Kidney epithelial cell (primary cell): ENCODE data around the gene PRR22. TPM values are rescaled to one million over a fixed set of nuclear protein-coding genes. Genes with fewer than 3 reads are reported as not detected.

Experiments used
- DNase-seq: peaks from one replicate; pipeline ENCODE4 v3.0.0-alpha.2; 2010; ENCODE audit warnings: low read depth
- H3K27me3 ChIP-seq: 2 replicates; pipeline ENCODE4 v1.6.0; 2011; ENCODE audit warnings: low read length; ENCODE audit not compliant: control insufficient read depth, insufficient read depth
- H3K36me3 ChIP-seq: 2 replicates; pipeline ENCODE4 v1.5.1; 2011; ENCODE audit warnings: low read length; ENCODE audit not compliant: control insufficient read depth, insufficient read depth
- H3K4me3 ChIP-seq: 2 replicates; pipeline ENCODE4 v1.5.1; 2011; ENCODE audit warnings: low read depth, mild to moderate bottlenecking, control low read depth, low read length
- CTCF ChIP-seq: IDR thresholded peaks from 2 replicates; pipeline ENCODE4 v1.5.1; 2011; ENCODE audit warnings: mild to moderate bottlenecking, moderate library complexity, low read length, control low read depth, inconsistent platforms; ENCODE audit not compliant: insufficient read depth, poor library complexity, severe bottlenecking
- total RNA-seq: library from RNA; depleted of rRNA; stranded (reverse); fragments of >200 nt; gene quantifications from 2 replicates; pipeline ENCODE4 v1.2.3, GENCODE V29; 2015

The PRR22 gene
- total RNA-seq, 1 donor from 2014 or later: 2.2 TPM

GRCh38 chr19:5790559-5791520 is 6.3 kb upstream of the PRR22 start, which contains the start of gene DUS3L:
DUS3L (minus strand) TSS chr19:5791163; CDS start chr19:5791141, 22 bp downstream.
- no peaks in the 10 kb centered on the region for H3K27me3 ChIP-seq
- no peak for TF ChIP-seq CTCF
- H3K4me3 ChIP-seq: peak within 1 kb of the TSS; percentile 87
- peaks cover 1% of the 10 kb centered on the region for H3K36me3 ChIP-seq
- DNase-seq: peak; percentile 96

GRCh38 chr19:5789886-5790558 is 5.5 kb upstream of the PRR22 start:
- Histone ChIP-seq H3K36me3 (peaks cover 1% of the 10 kb centered on the region), H3K4me3 (peak overlapping the region; percentile 87), H3K27me3 (no peaks in the 10 kb centered on the region)
- TF ChIP-seq CTCF: no peak
- DNase-seq: no peak

GRCh38 chr19:5789351-5789761 is 4.8 kb upstream of the PRR22 start:
- no peak for DNase-seq
- no peaks in the 10 kb centered on the region for H3K27me3 ChIP-seq
- no peak overlapping the region for H3K4me3 ChIP-seq
- no peak for TF ChIP-seq CTCF
- H3K36me3 ChIP-seq: peaks cover 1% of the 10 kb centered on the region

- H3K4me3 ChIP-seq: no peak overlapping the region
- peaks cover 3% of the 10 kb centered on the region for H3K36me3 ChIP-seq
- no peak for DNase-seq
- H3K27me3 ChIP-seq: no peaks in the 10 kb centered on the region
- no peak for TF ChIP-seq CTCF
Measured at GRCh38 chr19:5788422-5788821, 3.9 kb upstream of the PRR22 start.

GRCh38 chr19:5787409-5788182 is 3.0 kb upstream of the PRR22 start:
- no peak for DNase-seq
- Histone ChIP-seq H3K36me3 (peaks cover 3% of the 10 kb centered on the region), H3K27me3 (no peaks in the 10 kb centered on the region), H3K4me3 (no peak overlapping the region)
- TF ChIP-seq CTCF: no peak
